ENCODE data around the gene COL25A1. TPM values are rescaled to one million over a fixed set of nuclear protein-coding genes. Genes with fewer than 3 reads are reported as not detected.

The COL25A1 gene
- total and polyA plus RNA-seq, 2 donors (not counting 3 experiments of a cell fraction or from before 2014, with no cell fraction given) = 0.21 to 3.5 TPM

- H4K20me1 ChIP-seq (replicated peaks; ENCODE audit: control insufficient read depth, extremely low read depth, insufficient read depth, low read length) = no peaks in the 10 kb centered on the region
- peak; percentile 12 for DNase-seq (ENCODE audit: low read depth, low spot score)
- peaks cover 10% of the 10 kb centered on the region in 2 experiments for H3K27me3 ChIP-seq (ENCODE audit: control insufficient read depth in 2 of 2, insufficient read depth in 2 of 2, low read length in 2 of 2)
- intact Hi-C loops (cut with micrococcal nuclease) (no loop called here), dilution Hi-C loops (cut with MboI; ENCODE audit: extremely low pct_ligation_motif_present, low sequenced_read_pairs) (no loop called here)
- H3K4me1 ChIP-seq (ENCODE audit: control insufficient read depth, extremely low read depth, insufficient read depth, low read length) = peaks cover 5% of the 10 kb centered on the region
- FAIRE-seq = no peak
- H3K4me3 ChIP-seq (replicated peaks in 1 of 3; ENCODE audit: insufficient read depth in 1 of 3, low read depth in 1 of 3, low read length in 3 of 3) = no peak overlapping the region
- H3K9me1 ChIP-seq (replicated peaks; ENCODE audit: control insufficient read depth, extremely low read depth, insufficient read depth, low read length) = no peaks in the 10 kb centered on the region
- H3K9ac ChIP-seq (replicated peaks; ENCODE audit: extremely low read depth, insufficient read depth, low read length) = no peak overlapping the region
- ChIA-PET POLR2A (no interaction called here), CTCF (no interaction called here)
- no TSS peak for BruUV-seq (replicated peaks)
- no peaks in the 10 kb centered on the region for H3K79me2 ChIP-seq (ENCODE audit: control insufficient read depth, insufficient read depth, low read length)
- no peaks in the 10 kb centered on the region for H3K9me3 ChIP-seq (replicated peaks; ENCODE audit: control insufficient read depth, insufficient read depth, low read length)
- no peak for TF ChIP-seq FOS (IDR thresholded peaks at IDR 0.05; ENCODE audit: borderline replicate concordance, insufficient read depth, low read length)
- no peak for TF ChIP-seq MYC (IDR thresholded peaks at IDR 0.05; ENCODE audit: low read depth, low read length)
- no peak for TF ChIP-seq JUN (IDR thresholded peaks at IDR 0.05; ENCODE audit: borderline replicate concordance, insufficient read depth, insufficient read length, low read depth)
- TF ChIP-seq MAX (IDR thresholded peaks at IDR 0.05; ENCODE audit: insufficient read depth, insufficient read length) = no peak
- no peak for TF ChIP-seq POLR2AphosphoS5 (IDR thresholded peaks at IDR 0.05; ENCODE audit: insufficient read depth, low read depth, low read length)
- TF ChIP-seq GATA2 (IDR thresholded peaks at IDR 0.05; ENCODE audit: insufficient read depth, insufficient read length, low read depth, low read length) = peak; percentile 35
- TF ChIP-seq EZH2 (IDR thresholded peaks at IDR 0.05; ENCODE audit: borderline replicate concordance, low read depth, low read length, severe bottlenecking) = no peak
- no peak overlapping the region for H2AFZ ChIP-seq (ENCODE audit: low read depth, low read length)
- H3K4me2 ChIP-seq (ENCODE audit: insufficient read depth, low read length) = no peak overlapping the region
- H3K27ac ChIP-seq (ENCODE audit: insufficient read depth, low read depth, low read length) = no peak overlapping the region
- H3K36me3 ChIP-seq (ENCODE audit: control insufficient read depth in 2 of 2, extremely low read depth in 1 of 2, insufficient read depth in 2 of 2, low read length in 2 of 2) = no peaks in the 10 kb centered on the region
These were observed 538.5 kb downstream of the COL25A1 start for GRCh38 chr4:108763986-108764385.

GRCh38 chr4:108763226-108763593, 539.2 kb downstream of the COL25A1 start:
- no peak for TF ChIP-seq FOS (IDR thresholded peaks at IDR 0.05; ENCODE audit: borderline replicate concordance, insufficient read depth, low read length)
- no peak for TF ChIP-seq MYC (IDR thresholded peaks at IDR 0.05; ENCODE audit: low read depth, low read length)
- no peak for TF ChIP-seq POLR2AphosphoS5 (IDR thresholded peaks at IDR 0.05; ENCODE audit: insufficient read depth, low read depth, low read length)
- no peak for TF ChIP-seq POLR2A (IDR thresholded peaks at IDR 0.05; ENCODE audit: low read depth, low read length)
- TF ChIP-seq GATA2 (IDR thresholded peaks at IDR 0.05; ENCODE audit: insufficient read depth, insufficient read length, low read depth, low read length) = no peak
- TF ChIP-seq JUN (IDR thresholded peaks at IDR 0.05; ENCODE audit: borderline replicate concordance, insufficient read depth, insufficient read length, low read depth) = no peak
- TF ChIP-seq MAX (IDR thresholded peaks at IDR 0.05; ENCODE audit: insufficient read depth, insufficient read length) = no peak
- no peak for TF ChIP-seq CTCF (IDR thresholded peaks at IDR 0.05; ENCODE audit: extremely low read depth in 1 of 2, insufficient read depth in 1 of 2, low read depth in 1 of 2, low read length in 2 of 2)
- no peak for TF ChIP-seq EZH2 (IDR thresholded peaks at IDR 0.05; ENCODE audit: borderline replicate concordance, low read depth, low read length, severe bottlenecking)
- DNase-seq (ENCODE audit: low read depth, low spot score) (peak; percentile 15), FAIRE-seq (no peak)
- peaks cover 10% of the 10 kb centered on the region in 2 experiments for H3K27me3 ChIP-seq (ENCODE audit: control insufficient read depth in 2 of 2, insufficient read depth in 2 of 2, low read length in 2 of 2)
- dilution Hi-C loops (cut with MboI; ENCODE audit: extremely low pct_ligation_motif_present, low sequenced_read_pairs) = no loop called here
- CTCF ChIA-PET = interaction anchor here (0.6 to 1.4 kb wide), 5 partner anchors 11 to 312 kb away, joined by 3 to 4 read pairs (median 3); no protein-coding TSS in a partner anchor
- no TSS peak for BruUV-seq (replicated peaks)
- POLR2A ChIA-PET = no interaction called here
- no peaks in the 10 kb centered on the region for H3K79me2 ChIP-seq (ENCODE audit: control insufficient read depth, insufficient read depth, low read length)
- no peaks in the 10 kb centered on the region for H3K36me3 ChIP-seq (ENCODE audit: control insufficient read depth in 2 of 2, extremely low read depth in 1 of 2, insufficient read depth in 2 of 2, low read length in 2 of 2)
- H3K9me1 ChIP-seq (replicated peaks; ENCODE audit: control insufficient read depth, extremely low read depth, insufficient read depth, low read length) = no peaks in the 10 kb centered on the region
- peaks cover 5% of the 10 kb centered on the region for H3K4me1 ChIP-seq (ENCODE audit: control insufficient read depth, extremely low read depth, insufficient read depth, low read length)
- intact Hi-C loops (cut with micrococcal nuclease) = no loop called here
- no peak overlapping the region for H3K9ac ChIP-seq (replicated peaks; ENCODE audit: extremely low read depth, insufficient read depth, low read length)
- H2AFZ ChIP-seq (ENCODE audit: low read depth, low read length) = peak overlapping the region; percentile 93
- peak overlapping the region in 2 of 3 experiments; percentile 44 to 61 for H3K4me3 ChIP-seq (replicated peaks in 1 of 3; ENCODE audit: insufficient read depth in 1 of 3, low read depth in 1 of 3, low read length in 3 of 3)
- H3K27ac ChIP-seq (ENCODE audit: insufficient read depth, low read depth, low read length) = no peak overlapping the region
- no peaks in the 10 kb centered on the region for H3K9me3 ChIP-seq (replicated peaks; ENCODE audit: control insufficient read depth, insufficient read depth, low read length)
- no peaks in the 10 kb centered on the region for H4K20me1 ChIP-seq (replicated peaks; ENCODE audit: control insufficient read depth, extremely low read depth, insufficient read depth, low read length)
- H3K4me2 ChIP-seq (ENCODE audit: insufficient read depth, low read length) = peak overlapping the region; percentile 75
